ENCODE results near the gene GRXCR1.

The GRXCR1 gene

DNA sequence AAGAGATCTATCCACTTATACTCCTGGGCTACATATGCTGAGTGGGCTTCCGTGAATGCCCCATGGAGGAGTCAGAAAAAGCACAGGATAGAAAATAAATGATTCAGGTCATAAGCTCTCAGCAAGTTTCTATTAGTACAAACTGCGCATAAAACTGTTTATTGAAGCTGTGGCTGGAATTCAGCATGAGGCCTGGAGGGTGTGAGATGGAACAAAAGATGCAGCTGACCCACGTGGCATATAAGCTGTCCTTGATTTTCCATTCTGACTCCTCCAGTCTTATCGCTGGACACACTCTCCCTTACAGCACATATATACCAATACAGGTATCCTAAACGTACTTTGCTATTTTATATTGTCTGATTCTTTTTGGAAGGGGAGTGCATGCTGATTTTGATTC, 17.9 kb downstream of the GRXCR1 start:
- H3K9ac ChIP-seq (ENCODE audit: low read depth, low read length, poor library complexity), result no peak overlapping the region
- no peaks in the 10 kb centered on the region for H3K36me3 ChIP-seq (replicated peaks in 1 of 2; ENCODE audit: control insufficient read depth in 2 of 2, insufficient read depth in 2 of 2, low read length in 2 of 2)
- H2BK5ac ChIP-seq (ENCODE audit: low read length), result no peak overlapping the region
- H3K79me1 ChIP-seq (ENCODE audit: low read depth, low read length), result no peaks in the 10 kb centered on the region
- H2AK5ac ChIP-seq (ENCODE audit: low read depth, low read length), result no peak overlapping the region
- no peak overlapping the region for H3K18ac ChIP-seq (ENCODE audit: low read length)
- H3K4me1 ChIP-seq (ENCODE audit: control insufficient read depth in 2 of 2, insufficient read depth in 1 of 2, low read depth in 1 of 2, low read length in 2 of 2), result no peaks in the 10 kb centered on the region
- H3K14ac ChIP-seq (ENCODE audit: low read length), result no peak overlapping the region
- no peaks in the 10 kb centered on the region for H3K27me3 ChIP-seq (ENCODE audit: control insufficient read depth in 3 of 3, insufficient read depth in 3 of 3, low read depth in 1 of 3, low read length in 3 of 3)
- H4K91ac ChIP-seq (ENCODE audit: low read depth, low read length, poor library complexity), result no peak overlapping the region
- no peak overlapping the region for H4K8ac ChIP-seq (ENCODE audit: low read depth, low read length)
- H3K4ac ChIP-seq (ENCODE audit: low read length), result no peak overlapping the region
- no peak overlapping the region for H3K4me3 ChIP-seq (ENCODE audit: low read length in 2 of 2)
- H2BK15ac ChIP-seq (ENCODE audit: low read length), result no peak overlapping the region
- H2AFZ ChIP-seq (ENCODE audit: low read length), result no peak overlapping the region
- WGBS, 2 donors (ENCODE audit: extremely low coverage in 2 of 2, insufficient read length in 2 of 2, insufficient replicate concordance in 1 of 2), result no CpG with 5 or more reads among the region's 5 CpGs
- H3K27ac ChIP-seq (replicated peaks; ENCODE audit: low read length), result no peak overlapping the region
- no peaks in the 10 kb centered on the region for H3K9me3 ChIP-seq (replicated peaks in 1 of 2; ENCODE audit: control insufficient read depth in 2 of 2, insufficient read depth in 1 of 2, low read depth in 1 of 2, low read length in 2 of 2)
- no peak for DNase-seq (ENCODE audit: low spot score)
- no peak overlapping the region for H2BK120ac ChIP-seq (ENCODE audit: low read depth, low read length)
- no peak overlapping the region for H3K23ac ChIP-seq (ENCODE audit: low read depth, low read length, poor library complexity)
- H2BK12ac ChIP-seq (ENCODE audit: low read length), result no peak overlapping the region
- no peak overlapping the region for H3K4me2 ChIP-seq (ENCODE audit: insufficient read depth, low read length, poor library complexity, severe bottlenecking)

DNA sequence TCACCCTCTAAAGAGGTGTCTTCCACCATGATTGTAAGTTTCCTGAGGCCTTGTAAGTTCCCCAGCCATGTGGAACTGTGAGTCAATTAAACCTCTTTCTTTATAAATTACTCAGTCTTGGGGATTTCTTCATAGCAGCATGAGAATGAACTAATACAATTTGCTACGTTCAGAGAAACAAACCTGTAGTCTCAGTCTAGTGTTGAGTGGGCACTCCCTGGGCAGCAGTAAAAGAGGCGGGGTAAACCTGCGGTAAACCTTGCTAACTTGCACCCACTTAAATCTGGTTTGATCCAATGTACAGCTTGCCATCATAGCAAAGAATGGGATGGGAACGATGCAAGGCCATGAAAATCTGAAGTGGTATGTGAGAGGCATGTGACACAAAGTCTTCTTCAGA, 22.4 kb downstream of the GRXCR1 start:
- H3K4me3 ChIP-seq (ENCODE audit: low read length in 2 of 2), result no peak overlapping the region
- H2BK120ac ChIP-seq (ENCODE audit: low read depth, low read length), result no peak overlapping the region
- H3K9me3 ChIP-seq (replicated peaks in 1 of 2; ENCODE audit: control insufficient read depth in 2 of 2, insufficient read depth in 1 of 2, low read depth in 1 of 2, low read length in 2 of 2), result no peaks in the 10 kb centered on the region
- H3K18ac ChIP-seq (ENCODE audit: low read length), result no peak overlapping the region
- H3K23ac ChIP-seq (ENCODE audit: low read depth, low read length, poor library complexity), result no peak overlapping the region
- H3K4ac ChIP-seq (ENCODE audit: low read length), result no peak overlapping the region
- no peak overlapping the region for H2AK5ac ChIP-seq (ENCODE audit: low read depth, low read length)
- no peak overlapping the region for H4K91ac ChIP-seq (ENCODE audit: low read depth, low read length, poor library complexity)
- WGBS, 2 donors (ENCODE audit: extremely low coverage in 2 of 2, insufficient read length in 2 of 2, insufficient replicate concordance in 1 of 2), result no CpG with 5 or more reads among the region's 4 CpGs
- no peak overlapping the region for H3K14ac ChIP-seq (ENCODE audit: low read length)
- no peaks in the 10 kb centered on the region for H3K36me3 ChIP-seq (replicated peaks in 1 of 2; ENCODE audit: control insufficient read depth in 2 of 2, insufficient read depth in 2 of 2, low read length in 2 of 2)
- H2BK15ac ChIP-seq (ENCODE audit: low read length), result no peak overlapping the region
- no peak overlapping the region for H3K27ac ChIP-seq (replicated peaks; ENCODE audit: low read length)
- H2BK12ac ChIP-seq (ENCODE audit: low read length), result no peak overlapping the region
- no peak overlapping the region for H4K8ac ChIP-seq (ENCODE audit: low read depth, low read length)
- H3K9ac ChIP-seq (ENCODE audit: low read depth, low read length, poor library complexity), result no peak overlapping the region
- no peak overlapping the region for H3K4me2 ChIP-seq (ENCODE audit: insufficient read depth, low read length, poor library complexity, severe bottlenecking)
- H3K4me1 ChIP-seq (ENCODE audit: control insufficient read depth in 2 of 2, insufficient read depth in 1 of 2, low read depth in 1 of 2, low read length in 2 of 2), result no peaks in the 10 kb centered on the region
- no peaks in the 10 kb centered on the region for H3K27me3 ChIP-seq (ENCODE audit: control insufficient read depth in 3 of 3, insufficient read depth in 3 of 3, low read depth in 1 of 3, low read length in 3 of 3)
- H2AFZ ChIP-seq (ENCODE audit: low read length), result no peak overlapping the region
- DNase-seq (ENCODE audit: low spot score), result no peak
- no peaks in the 10 kb centered on the region for H3K79me1 ChIP-seq (ENCODE audit: low read depth, low read length)
- H2BK5ac ChIP-seq (ENCODE audit: low read length), result no peak overlapping the region

DNA sequence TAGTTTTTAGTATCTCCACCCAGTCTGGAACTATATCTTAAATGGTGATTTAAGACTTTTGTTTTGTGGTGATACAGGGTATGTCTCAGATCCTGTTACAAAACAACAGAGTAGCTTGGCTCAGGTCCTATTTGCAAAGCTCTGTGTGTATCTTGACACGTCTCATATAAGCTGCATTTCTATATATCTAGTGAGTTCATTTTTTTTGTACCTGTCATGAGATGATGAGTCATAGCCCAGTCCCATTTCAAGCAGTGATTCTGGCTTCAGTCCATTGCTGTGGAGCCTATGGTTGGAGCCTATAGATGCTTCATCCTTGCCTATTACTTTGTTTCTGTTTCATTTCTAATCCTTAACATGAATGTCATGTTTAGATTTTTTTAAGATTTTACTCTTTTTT, 23.0 kb downstream of the GRXCR1 start:
- Histone ChIP-seq H3K27ac (replicated peaks; ENCODE audit: low read length) (no peak overlapping the region), H3K4me3 (ENCODE audit: low read length in 2 of 2) (no peak overlapping the region), H4K91ac (ENCODE audit: low read depth, low read length, poor library complexity) (no peak overlapping the region), H4K8ac (ENCODE audit: low read depth, low read length) (no peak overlapping the region), H2AK5ac (ENCODE audit: low read depth, low read length) (no peak overlapping the region), H3K23ac (ENCODE audit: low read depth, low read length, poor library complexity) (no peak overlapping the region), H3K36me3 (replicated peaks in 1 of 2; ENCODE audit: control insufficient read depth in 2 of 2, insufficient read depth in 2 of 2, low read length in 2 of 2) (no peaks in the 10 kb centered on the region), H3K4me2 (ENCODE audit: insufficient read depth, low read length, poor library complexity, severe bottlenecking) (no peak overlapping the region), H2AFZ (ENCODE audit: low read length) (no peak overlapping the region), H3K79me1 (ENCODE audit: low read depth, low read length) (no peaks in the 10 kb centered on the region), H3K9ac (ENCODE audit: low read depth, low read length, poor library complexity) (no peak overlapping the region), H2BK12ac (ENCODE audit: low read length) (no peak overlapping the region), H3K9me3 (replicated peaks in 1 of 2; ENCODE audit: control insufficient read depth in 2 of 2, insufficient read depth in 1 of 2, low read depth in 1 of 2, low read length in 2 of 2) (no peaks in the 10 kb centered on the region), H2BK120ac (ENCODE audit: low read depth, low read length) (no peak overlapping the region), H3K4me1 (ENCODE audit: control insufficient read depth in 2 of 2, insufficient read depth in 1 of 2, low read depth in 1 of 2, low read length in 2 of 2) (no peaks in the 10 kb centered on the region), H2BK5ac (ENCODE audit: low read length) (no peak overlapping the region), H3K14ac (ENCODE audit: low read length) (no peak overlapping the region), H3K27me3 (ENCODE audit: control insufficient read depth in 3 of 3, insufficient read depth in 3 of 3, low read depth in 1 of 3, low read length in 3 of 3) (no peaks in the 10 kb centered on the region), H2BK15ac (ENCODE audit: low read length) (no peak overlapping the region), H3K4ac (ENCODE audit: low read length) (no peak overlapping the region), H3K18ac (ENCODE audit: low read length) (no peak overlapping the region)
- no peak for DNase-seq (ENCODE audit: low spot score)
- WGBS, 2 donors (ENCODE audit: extremely low coverage in 2 of 2, insufficient read length in 2 of 2, insufficient replicate concordance in 1 of 2), result no CpG with 5 or more reads among the region's 1 CpG

DNA sequence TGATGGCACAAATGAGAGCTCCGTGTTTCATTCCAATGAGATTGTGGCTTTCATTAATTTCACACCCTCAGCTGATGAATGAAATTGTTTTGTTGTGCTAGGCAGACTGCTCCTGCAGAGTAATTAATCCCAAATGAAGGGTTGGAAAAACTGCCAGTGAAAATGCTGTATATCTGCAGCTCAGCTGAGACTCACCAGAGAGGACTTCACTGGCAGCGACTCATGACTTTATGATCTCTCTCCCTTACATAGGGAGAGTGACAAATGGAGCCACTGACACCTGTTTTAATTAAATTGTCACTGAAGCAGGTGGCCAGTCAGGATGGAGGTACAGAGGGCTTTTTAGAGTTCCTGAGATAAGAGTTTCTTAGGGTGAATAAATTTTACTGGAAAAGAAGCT, 24.8 kb downstream of the GRXCR1 start:
- H3K79me1 ChIP-seq (ENCODE audit: low read depth, low read length), result no peaks in the 10 kb centered on the region
- H3K14ac ChIP-seq (ENCODE audit: low read length), result no peak overlapping the region
- H3K4me1 ChIP-seq (ENCODE audit: control insufficient read depth in 2 of 2, insufficient read depth in 1 of 2, low read depth in 1 of 2, low read length in 2 of 2), result no peaks in the 10 kb centered on the region
- H2AFZ ChIP-seq (ENCODE audit: low read length), result no peak overlapping the region
- WGBS, 2 donors (ENCODE audit: extremely low coverage in 2 of 2, insufficient read length in 2 of 2, insufficient replicate concordance in 1 of 2), result no CpG with 5 or more reads among the region's 2 CpGs
- H3K27me3 ChIP-seq (ENCODE audit: control insufficient read depth in 3 of 3, insufficient read depth in 3 of 3, low read depth in 1 of 3, low read length in 3 of 3), result no peaks in the 10 kb centered on the region
- no peak overlapping the region for H3K4me2 ChIP-seq (ENCODE audit: insufficient read depth, low read length, poor library complexity, severe bottlenecking)
- no peak overlapping the region for H3K18ac ChIP-seq (ENCODE audit: low read length)
- no peak overlapping the region for H2BK5ac ChIP-seq (ENCODE audit: low read length)
- no peak overlapping the region for H4K91ac ChIP-seq (ENCODE audit: low read depth, low read length, poor library complexity)
- H2BK120ac ChIP-seq (ENCODE audit: low read depth, low read length), result no peak overlapping the region
- no peaks in the 10 kb centered on the region for H3K9me3 ChIP-seq (replicated peaks in 1 of 2; ENCODE audit: control insufficient read depth in 2 of 2, insufficient read depth in 1 of 2, low read depth in 1 of 2, low read length in 2 of 2)
- no peak overlapping the region for H3K23ac ChIP-seq (ENCODE audit: low read depth, low read length, poor library complexity)
- H3K9ac ChIP-seq (ENCODE audit: low read depth, low read length, poor library complexity), result no peak overlapping the region
- no peak overlapping the region for H2BK15ac ChIP-seq (ENCODE audit: low read length)
- H4K8ac ChIP-seq (ENCODE audit: low read depth, low read length), result no peak overlapping the region
- H2AK5ac ChIP-seq (ENCODE audit: low read depth, low read length), result no peak overlapping the region
- H2BK12ac ChIP-seq (ENCODE audit: low read length), result no peak overlapping the region
- H3K36me3 ChIP-seq (replicated peaks in 1 of 2; ENCODE audit: control insufficient read depth in 2 of 2, insufficient read depth in 2 of 2, low read length in 2 of 2), result no peaks in the 10 kb centered on the region
- no peak overlapping the region for H3K4me3 ChIP-seq (ENCODE audit: low read length in 2 of 2)
- no peak overlapping the region for H3K4ac ChIP-seq (ENCODE audit: low read length)
- DNase-seq (ENCODE audit: low spot score), result no peak
- H3K27ac ChIP-seq (replicated peaks; ENCODE audit: low read length), result no peak overlapping the region
